Inflammatory macrophage treated with lipopolysaccharide for 4 hours (primary cell): ENCODE results near the gene PGAM2.

Experiments
- DNase-seq: peaks from one replicate; pipeline ENCODE4 v3.0.0-alpha.2; 2020

Gene PGAM2

DNA sequence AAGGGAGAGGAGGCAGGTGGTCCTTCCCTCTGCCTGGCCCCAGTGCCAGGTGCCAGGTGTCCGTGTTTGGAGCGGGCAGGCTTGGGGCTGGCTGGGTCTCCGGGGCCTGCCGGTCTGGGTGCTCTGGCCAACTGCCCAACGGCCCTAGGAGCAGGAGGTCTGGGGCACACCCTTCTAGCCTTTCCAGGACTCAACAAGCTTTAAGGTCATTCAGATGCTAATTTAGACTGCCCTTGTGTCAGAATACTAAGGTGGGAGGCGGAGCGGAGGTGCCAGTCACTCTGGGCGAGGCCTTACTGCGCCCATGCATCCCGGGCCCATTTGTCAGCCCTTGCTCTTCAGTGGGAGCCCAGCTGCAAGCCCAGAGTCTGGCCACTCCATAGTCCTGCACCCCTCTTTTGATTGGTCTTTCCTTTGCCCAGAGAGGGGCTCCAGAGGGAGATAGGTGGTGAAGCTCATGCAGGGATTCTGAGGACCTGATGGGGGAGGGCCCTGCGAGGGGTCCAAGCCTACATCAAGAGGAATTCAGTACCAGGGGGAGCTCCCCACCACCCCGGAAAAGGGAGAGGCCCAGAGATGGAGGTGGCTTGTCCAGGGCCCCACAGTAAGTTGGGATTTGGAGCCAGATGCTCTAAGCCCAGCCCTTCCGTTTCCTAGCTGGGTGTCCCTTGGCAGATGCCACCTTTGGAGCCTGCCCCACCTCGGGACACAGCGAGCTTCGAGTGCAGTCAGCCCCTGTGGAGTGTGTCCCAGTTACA is 1.3 kb downstream of the PGAM2 start:
- DNase-seq, result no peak

DNA sequence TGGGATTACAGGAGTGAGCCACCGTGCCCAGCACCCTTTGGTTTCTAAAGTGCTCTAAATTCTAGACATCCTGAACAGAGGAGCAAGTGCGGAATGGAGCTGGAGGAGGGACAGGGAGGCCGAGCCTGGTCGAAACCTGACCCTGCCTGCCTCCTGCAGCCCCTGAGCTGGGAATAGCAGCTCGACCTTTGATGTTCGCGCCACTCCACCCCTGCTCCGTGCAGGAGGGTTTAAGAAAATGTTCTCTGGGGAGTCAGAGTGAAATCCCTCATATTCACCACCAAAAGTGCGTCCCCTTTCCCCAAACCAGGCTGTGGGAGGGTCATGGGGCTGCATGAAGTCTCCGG is 1.8 kb downstream of the PGAM2 start:
- no peak for DNase-seq

DNA sequence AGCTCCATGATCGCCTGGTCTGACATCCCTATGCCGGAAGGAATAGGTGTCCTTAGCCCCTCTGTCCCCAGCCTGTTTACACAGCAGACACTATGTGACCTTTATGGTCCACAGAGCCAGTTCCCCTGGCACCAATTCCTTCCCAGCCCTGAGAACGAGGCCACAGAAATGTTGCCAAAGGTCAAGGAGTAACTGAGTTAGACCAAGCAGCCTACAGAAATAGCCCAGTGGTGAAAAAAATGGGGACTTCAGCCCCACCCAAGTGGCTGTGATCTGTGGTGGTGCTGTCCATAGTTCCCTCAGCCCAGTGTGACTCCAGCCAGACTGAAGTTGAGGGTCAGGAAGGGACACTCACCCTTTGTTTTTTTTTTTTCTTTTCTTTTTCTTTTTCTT is 2.5 kb downstream of the PGAM2 start:
- DNase-seq, result no peak

DNA sequence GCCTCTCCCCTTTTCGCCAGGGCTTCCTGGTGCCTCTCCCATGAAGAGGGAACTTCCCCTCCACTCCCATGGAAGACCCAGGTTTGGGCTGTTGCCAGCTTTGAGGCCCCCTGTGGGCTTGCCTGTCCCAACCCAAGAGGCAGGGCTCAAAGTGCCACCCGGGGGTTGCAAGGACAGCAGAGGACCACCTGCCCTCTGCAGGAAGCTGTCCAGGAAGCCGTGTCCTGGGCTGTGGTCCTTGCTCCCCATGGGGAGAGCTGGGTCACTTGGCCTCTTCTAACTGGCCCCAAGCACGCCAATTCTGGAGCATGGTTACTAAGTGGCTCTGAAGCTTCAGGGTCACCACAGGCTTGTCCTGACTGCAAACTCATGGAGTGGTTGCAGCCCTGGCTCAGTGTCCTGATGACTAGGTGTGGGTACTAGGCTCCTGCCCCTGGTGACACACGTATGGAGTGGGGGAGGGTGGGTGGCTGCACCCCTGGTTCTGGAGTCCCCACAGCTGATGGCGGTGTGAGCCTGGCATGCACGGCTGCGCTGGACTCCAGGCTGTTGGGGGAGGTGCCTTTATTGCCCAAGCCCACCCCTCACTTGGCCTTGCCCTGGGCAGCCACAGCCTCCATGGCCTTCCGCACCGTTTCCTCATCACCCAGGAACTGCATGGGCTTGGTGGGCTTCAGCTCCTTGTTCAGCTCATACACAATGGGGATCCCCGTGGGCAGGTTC is 3.0 kb downstream of the PGAM2 start:
- DNase-seq, result no peak

DNA sequence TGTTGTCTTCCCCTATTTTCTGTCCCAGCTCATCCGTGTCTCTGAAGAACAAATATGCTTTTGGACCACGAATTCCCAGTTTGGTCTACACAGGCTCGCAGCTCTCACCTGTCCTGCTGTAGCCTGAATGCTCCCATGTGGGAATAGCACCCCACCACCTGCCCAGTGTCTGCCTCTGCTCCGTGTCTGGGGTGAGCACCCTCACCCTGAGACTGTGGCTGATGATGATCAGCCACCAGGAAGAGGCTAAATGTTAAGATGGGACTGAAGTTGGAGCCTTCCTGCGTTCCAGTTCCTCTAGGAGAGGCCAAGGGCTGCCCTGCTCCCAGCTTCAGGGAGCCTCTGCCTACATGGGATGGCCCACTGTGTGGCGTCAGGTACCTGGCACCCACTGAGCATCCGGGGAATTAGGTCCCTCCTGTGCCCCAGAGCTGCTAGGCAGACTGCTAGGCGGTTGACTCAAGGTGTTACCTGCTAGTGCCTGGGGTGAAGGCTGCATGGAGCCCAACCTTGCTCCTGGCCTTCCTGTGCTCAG is 3.7 kb downstream of the PGAM2 start:
- no peak for DNase-seq

DNA sequence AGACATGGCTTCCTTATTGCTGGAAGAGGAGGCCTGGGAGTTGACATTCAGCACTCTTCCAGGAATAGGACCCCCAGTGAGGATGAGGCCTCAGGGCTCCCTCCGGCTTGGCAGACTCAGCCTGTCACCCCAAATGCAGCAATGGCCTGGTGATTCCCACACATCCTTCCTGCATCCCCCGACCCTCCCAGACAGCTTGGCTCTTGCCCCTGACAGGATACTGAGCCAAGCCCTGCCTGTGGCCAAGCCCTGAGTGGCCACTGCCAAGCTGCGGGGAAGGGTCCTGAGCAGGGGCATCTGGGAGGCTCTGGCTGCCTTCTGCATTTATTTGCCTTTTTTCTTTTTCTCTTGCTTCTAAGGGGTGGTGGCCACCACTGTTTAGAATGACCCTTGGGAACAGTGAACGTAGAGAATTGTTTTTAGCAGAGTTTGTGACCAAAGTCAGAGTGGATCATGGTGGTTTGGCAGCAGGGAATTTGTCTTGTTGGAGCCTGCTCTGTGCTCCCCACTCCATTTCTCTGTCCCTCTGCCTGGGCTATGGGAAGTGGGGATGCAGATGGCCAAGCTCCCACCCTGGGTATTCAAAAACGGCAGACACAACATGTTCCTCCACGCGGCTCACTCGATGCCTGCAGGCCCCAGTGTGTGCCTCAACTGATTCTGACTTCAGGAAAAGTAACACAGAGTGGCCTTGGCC is 4.3 kb downstream of the PGAM2 start:
- no peak for DNase-seq

DNA sequence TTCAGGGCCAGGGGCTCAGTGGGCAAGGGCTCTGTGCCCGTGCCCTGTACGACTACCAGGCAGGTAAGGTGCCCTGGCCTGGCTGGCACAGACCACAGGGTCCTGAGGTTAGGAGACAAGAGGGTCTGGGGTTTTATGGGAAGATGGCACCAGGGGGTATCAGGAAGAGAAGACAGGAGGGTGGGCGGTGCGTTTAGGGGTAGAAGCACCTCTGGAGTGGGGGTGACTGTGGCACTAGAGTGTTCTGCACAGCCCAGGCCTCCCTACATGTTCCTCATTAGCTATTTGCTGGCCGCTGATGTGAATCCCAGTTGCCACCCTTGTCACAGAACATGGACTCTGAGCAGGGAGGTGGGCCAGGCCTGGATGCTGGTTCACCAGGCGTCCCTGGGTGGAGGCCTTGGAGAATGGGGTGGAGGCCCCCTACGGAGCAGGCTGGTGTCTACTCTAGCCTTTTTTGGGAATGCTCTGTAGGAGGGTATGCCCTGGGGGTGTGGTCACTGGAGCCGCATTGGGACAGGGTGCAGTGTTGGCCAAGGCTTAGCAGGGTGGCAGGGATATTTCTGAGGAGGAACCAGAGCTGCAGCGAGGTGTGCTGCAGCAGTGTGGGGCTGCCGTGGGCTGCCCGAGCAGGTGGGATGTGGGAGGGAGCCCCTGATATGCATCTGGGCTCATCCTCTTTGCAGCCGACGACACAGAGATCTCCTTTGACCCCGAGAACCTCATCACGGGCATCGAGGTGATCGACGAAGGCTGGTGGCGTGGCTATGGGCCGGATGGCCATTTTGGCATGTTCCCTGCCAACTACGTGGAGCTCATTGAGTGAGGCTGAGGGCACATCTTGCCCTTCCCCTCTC is 5.0 kb downstream of the PGAM2 start:
- DNase-seq, result no peak

DNA sequence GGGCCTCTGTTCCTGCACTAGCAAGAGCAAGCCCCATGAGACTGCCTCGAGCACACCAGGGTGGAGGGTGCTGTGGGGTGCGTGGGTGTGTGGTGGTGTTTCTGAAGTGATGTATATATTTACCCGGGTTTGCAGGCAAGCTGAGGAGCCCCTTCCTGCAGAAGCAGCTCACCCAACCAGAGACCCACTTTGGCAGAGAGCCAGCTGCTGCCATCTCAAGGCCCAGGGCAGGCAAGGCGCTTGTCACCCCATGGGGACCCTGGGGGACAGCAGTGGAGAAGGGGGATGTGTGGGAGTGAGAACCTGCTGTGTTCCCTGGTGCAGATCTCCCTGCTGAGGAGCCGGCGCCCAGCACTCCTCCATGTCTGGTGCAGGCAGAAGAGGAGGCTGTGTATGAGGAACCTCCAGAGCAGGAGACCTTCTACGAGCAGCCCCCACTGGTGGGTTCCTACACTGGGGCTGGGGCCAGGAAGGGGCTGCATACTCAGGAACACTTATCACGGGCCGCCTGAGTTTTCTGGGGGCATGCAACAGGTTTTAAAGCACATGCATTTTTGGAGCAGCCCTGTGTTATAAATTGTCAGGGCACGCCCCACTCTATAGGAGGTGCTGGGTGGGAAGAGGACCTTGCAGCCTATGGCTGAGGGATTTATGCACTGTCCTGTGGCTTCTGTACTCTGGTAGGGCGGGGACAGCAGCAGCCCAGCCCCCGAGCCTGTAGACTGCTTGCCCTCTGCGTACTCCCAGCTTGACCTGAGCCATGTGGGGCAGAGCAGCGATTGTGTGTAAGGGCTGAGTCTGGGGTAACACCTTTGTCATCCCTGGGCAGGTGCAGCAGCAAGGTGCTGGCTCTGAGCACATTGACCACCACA is 5.9 kb downstream of the PGAM2 start:
- no peak for DNase-seq

DNA sequence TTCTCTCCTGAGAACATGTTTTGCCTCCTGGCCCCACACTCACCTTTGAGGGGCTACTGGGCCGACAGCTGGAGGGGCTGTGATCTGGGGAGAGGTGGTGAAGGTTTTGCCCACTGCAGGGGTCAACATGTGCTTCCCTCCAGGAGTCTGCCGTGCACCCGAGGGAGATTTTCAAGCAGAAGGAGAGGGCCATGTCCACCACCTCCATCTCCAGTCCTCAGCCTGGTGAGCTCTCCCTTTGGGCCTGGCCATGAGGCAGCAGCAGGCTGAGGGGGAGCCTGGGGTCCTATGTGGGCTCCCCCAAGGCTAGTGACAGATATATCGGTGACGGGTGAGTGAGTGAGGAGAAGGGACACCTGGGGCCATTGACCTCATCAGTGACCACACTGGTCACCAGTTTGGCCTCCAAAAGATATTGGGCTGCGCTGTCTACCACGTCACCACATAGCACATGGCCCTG is 6.6 kb downstream of the PGAM2 start:
- no peak for DNase-seq

DNA sequence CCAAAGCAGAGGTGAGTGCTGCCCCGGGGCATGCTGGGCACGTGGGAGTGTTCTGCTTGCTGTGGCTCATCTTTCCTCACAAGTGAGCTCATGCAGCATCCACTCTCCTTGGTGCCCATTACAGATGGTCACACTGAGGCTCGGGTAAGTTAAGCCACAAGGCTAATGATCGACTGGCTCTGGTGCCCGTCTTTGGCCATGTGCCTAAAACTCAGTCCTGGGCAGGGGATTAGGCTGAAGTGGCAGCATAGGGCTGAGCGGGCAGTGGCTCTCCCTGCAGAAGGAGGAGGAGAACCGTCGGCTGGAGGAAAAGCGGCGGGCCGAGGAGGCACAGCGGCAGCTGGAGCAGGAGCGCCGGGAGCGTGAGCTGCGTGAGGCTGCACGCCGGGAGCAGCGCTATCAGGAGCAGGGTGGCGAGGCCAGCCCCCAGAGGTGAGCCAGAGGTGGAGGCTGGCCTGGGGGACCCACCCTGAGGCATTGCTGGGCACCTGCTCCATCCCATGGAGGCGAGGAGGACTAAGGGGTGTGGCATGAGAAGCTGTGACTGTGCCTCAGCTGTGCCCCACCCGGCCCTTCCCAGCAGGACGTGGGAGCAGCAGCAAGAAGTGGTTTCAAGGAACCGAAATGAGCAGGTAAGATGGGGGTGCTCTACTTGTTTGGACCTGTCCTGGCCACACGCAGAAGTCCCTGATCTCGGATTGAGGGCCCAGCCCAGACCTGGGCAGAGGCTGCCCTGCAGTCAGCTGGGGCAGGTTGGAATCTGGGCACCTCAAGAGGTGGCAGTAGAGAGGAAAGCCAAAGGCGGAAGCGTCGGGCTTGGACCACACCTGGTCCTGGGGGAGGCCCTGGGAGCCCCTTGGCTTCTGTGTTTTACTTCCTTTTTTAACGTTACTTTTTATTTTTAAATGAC is 7.3 kb downstream of the PGAM2 start:
- no peak for DNase-seq

DNA sequence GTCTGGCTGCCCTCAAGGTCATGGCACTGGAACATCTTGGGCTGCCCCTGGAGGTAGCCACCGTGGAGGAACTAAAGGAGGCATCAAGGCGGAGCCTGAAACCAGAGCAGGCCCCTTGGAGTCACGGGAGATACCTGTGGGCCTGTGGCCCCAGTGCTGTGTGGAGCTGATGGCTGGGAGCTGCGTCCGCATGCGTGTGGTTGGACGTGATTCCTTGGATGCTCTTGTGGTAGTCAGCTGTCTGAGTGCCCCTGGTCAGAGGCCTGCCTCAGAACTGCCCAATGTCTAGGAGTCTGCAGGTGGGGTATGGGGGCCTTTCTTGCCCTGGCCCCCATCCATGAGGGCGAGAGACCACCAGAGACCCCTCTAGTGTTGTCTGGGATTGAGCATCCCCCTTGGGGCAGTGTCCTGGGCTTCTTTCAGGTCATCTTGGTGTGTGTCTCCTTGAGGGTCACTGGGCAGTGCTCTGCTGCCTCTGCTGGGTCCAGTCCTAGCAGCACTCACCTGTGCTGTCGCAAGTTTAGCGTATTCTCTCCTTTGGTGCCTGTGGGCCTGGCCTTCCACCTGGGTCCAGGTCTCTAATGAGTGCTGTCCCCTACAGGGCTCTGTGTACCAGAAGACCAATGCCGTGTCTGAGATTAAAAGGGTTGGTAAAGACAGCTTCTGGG is 8.1 kb downstream of the PGAM2 start:
- no peak for DNase-seq

DNA sequence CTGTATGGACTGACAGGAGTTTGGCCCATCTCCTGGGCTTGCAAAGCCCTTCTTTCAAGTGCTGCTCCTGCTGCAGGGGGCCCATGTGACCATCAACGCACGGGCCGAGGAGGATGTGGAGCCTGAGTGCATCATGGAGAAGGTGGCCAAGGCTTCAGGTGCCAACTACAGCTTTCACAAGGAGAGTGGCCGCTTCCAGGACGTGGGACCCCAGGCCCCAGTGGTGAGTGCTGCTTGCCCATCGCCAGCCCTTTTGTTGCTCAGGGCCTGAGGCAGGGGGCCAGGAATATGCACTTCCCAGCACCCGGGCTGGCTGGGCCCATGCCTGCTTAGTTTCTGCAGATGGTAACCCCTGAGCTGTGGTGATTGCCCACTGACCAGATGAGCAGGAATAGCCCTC is 8.7 kb downstream of the PGAM2 start:
- DNase-seq, result no peak

DNA sequence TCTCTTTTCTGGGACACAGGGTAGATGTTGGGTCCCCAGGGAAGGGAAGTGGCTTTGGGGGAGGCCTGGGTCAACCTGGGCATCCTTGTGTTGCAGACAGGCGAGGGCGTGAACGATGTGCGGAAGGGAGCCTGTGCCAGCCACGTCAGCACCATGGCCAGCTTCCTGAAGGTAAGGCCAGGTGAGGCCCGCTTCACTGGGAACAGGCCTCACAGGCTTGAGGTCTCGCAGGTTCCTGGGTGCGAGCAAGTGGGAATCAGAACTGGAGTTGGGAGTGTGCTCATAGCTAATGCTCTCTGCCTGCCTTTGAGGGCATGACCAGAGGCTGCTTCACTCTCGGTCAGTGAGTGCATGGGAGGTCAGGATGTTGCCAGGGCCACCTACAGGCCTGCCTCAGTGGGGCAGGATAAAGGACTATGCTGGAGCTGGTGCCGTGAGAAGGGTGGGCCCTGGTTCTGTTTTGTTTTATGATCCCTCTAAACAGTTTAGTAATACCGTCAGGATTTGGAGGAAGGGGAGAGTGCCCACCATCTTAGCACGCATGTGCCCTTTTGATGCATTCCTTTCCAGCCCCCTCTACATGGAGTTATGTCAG is 12.5 kb downstream of the PGAM2 start:
- no peak for DNase-seq

DNA sequence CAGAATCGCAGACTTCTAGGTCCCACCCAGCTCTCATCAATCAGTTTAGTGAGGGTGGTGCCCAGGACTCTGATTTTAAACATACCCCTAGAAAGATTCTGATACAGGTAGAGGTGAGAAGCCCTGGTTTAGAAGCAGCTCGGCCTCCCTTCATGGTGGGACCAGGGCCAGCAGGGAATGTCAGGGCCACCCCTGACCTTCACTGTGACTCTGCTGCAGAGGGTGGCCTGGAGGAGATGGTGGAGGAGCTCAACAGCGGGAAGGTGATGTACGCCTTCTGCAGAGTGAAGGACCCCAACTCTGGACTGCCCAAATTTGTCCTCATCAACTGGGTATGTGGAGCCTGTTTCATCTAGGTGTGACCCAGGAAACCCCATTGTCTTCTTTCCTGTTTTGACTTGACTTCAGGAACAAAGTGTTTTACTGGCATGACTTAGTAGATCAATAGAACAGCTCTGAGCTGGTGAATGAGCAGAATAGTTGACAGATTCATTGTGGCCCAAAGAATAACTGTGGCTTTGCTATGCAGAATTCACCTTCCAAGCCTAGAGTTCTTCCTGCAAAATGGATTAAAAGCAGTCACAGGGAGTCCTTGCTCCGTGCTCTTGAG is 13.7 kb downstream of the PGAM2 start:
- no peak for DNase-seq

DNA sequence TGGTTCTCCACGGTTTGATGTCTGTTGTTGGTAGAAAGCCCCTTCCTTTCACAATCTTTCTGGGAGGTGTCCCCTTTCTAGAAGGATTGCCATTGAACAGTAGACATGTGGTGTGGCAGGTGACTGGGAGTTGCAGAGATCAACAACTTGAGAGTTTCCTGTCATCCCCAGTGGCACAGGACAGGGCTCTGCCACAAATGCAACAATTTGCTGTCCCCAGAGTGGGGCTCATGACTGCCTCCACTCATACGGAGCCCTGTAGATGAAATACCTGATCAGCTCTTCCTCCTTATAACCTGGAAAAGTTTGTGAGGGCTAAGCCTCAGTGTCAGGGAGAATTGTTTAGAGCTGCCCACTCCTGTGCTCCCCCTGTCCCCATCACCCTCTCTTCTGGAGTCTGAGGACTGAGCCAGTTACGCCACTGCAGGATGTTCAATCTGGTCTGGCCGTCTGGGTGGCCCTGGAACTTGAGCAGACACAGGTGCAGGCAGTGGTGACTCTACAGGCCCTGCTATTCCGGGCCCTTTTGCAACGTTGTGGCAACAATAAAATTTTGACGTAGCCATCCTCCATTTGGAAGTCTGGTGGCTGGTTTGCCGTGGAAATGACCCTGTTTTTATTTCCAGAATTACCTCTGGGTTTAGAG is 14.3 kb downstream of the PGAM2 start:
- DNase-seq, result no peak

DNA sequence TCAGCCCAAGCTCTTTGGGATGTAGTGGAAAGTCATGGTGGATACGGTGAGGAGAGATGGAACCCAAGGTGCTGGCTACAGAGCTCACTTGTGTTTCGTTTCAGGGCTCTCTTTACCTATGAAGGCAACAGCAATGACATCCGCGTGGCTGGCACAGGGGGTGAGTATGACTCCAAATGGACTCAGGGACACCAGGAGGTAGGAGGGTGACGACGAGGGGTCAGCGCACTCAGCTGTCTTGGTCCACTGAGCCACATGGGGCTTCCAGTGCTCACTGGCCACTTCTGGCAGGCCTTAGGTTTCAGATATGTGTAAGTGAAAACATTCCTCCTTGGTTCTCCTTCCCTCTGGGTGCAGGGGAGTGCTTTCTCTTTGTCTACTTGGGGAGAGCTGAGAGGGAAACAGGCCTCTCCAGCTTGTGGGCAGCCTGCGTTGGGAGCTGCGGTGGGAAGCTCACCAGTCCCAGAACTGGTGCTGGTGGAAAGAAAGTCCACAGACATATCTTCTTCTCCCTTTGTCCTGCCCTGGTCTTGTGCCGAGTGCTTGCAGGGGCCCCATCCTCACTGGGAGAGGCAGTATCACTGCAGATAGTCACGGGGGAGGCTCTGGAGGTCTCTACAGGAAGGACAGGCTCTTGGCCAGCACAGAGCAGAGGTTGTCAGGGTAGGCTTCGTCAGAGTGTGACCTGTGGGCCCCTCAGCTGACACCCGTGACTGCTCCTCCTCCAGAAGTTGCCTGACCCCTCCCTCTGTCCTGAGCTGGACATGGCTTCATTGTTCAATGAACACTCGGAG is 15.0 kb downstream of the PGAM2 start:
- DNase-seq, result no peak

DNA sequence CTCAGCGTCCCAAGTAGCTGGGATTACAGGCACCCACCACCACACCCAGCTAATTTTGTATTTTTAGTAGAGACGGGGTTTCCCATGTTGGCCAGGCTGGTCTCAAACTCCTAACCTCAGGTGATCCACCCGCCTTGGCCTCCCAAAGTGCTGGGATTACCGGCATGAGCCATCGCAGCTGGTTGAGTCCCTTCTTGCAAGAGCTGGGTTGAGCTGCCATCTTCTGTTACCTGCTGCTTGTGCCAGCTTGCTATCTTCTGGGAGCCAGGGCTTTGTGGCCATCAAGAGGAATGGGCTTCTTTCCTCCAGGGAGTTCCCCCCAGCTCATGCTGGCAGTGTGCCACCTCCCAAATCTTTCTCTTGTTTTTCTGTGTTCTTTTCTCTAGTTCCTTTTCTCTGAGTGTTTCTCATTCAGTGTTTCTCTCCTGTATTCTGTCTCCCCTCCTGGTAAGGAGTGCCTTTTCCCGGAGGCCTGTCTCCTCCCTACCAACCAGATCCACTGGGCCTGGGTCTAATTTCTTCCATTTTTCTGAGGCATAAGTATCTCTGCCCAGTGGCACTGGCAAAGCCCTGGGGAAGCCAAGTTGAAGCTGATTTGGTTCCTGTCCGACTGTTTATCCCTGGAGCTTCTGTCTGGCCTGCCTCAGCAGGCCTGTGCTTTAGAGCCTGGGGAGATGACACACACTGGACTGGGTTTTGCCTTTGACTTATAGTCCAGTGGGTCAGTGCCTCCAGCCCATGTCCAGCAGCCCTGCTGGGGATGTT is 17.2 kb downstream of the PGAM2 start:
- DNase-seq, result no peak
